HG03097 (cell line): Measurements from ENCODE around the gene VPS35L.
A peak's percentile ranks its signal among the peaks of the same experiment; 100 is the strongest.
"Not testable (repeated sequence)": the region's sequence is repeated elsewhere in the genome, so short reads cannot be mapped to it uniquely, and the experiment has no call there.

Experiments used
- ATAC-seq: cut with Tn5 transposase; IDR thresholded peaks from one replicate; pipeline ENCODE4 v1.9.1; 2021; ENCODE audit not compliant: unreplicated experiment, low FRiP score

Gene VPS35L

DNA sequence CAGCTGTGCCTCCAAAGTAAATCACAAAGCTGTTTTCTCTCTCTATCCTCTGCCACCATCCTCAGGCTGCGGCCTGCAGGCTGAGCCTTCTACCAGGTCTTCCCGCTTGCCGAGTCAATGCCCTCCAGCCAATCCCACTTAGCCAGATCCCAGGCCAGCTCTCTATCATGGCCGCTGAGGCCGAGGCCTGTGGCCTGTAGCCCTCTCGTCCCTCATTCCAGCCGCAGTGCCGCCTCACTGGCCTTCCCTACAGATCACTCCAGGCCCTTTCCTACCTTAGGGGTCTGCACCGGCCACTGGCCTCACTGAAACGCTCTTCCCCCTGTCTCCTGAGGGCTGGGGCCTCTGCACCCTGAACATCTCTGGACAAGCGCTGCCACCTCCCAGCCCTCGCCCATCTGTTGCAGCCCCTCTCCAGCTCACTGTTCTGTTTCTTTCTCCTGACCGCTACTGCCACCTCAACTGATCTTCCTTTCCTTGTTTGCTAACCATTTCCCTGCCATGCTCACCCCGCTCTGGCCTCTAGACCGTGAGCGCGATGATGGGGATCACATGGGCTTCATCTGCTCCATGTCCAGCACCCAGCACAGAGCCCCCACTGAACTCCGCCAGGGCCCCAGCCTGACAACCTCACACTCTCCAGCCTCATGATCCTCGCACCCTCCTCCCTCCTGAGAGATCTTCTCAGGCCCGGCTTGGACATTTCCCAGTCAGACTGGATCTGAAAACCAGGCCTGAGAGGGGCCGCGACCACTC lies 154.1 kb downstream of the VPS35L start:
- no peak for ATAC-seq

DNA sequence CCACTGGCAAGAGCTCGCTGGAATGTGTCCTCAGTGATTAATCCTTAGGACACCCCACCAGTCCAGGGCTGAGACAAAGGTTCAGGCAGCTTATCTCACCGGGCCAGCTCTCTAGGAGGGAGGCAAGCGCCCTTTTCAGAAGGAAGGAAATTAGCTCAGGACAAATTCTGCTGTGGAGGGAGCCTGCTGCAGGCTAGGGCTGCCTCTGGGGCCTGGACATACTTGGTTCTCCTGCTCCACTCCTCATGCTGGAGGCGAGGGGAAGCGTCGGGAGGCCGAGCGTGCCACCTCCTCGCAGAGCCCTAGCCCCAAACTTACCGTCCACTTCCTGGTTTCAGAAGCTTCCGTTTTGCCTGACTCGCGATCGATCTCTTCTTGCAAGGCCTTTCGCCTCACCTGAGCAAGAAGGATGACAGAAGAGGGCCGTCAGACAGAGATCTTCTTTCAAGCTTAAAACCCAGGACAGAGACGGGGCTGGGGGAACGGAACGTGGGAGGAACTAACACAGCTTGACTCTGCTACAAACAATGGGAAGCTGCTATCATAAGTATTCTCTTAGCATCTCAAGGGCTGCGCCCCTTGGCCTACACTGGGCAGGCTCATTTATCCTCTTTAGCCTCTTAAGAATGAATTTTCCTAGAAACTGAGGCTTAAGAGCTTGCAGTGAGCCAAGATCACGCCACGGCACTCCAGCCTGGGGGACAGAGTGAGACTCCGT lies 154.8 kb downstream of the VPS35L start:
- no peak for ATAC-seq

GRCh38 chr16:19710991-19711545 lies 155.6 kb downstream of the VPS35L start:
- no peak for ATAC-seq

DNA sequence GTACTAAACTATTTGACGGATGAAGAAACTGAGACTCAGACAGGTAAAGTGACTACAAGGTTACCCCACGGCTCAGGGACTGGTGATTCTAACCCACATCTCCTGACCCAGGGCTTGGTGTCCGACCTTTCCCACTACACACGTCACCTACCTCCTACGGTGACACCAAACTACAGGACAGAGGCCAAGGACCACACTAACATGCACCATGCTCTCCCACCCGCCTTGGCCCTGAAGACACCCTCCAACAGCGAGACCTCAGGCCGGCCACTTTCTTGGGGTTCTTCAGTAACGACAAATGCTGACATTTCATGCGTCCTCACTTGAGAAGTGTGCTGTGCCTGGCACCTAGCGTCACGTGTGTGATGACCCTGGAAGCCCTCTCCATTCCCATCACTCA lies 156.1 kb downstream of the VPS35L start:
- ATAC-seq, result no peak

GRCh38 chr16:19712418-19713058 lies 157.0 kb downstream of the VPS35L start:
- no peak for ATAC-seq

DNA sequence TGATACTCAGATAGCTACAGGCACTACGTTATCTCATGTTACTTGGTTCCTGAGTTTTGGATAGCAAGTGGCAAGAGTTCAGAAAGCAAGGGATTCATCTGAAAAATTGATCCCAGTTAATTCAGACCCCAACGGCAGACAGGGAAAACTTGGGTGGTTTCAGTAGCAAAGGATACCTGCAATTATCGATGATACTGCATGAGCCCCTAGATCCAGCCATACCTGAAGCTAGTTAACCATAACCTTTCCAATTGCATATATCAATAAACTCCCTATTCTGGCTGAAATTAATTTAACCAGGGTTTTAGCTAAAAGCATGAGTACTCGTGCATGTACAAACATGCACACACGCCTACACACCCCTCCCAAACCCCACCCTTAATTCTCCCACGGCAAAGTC lies 158.2 kb downstream of the VPS35L start:
- ATAC-seq, result no peak

DNA sequence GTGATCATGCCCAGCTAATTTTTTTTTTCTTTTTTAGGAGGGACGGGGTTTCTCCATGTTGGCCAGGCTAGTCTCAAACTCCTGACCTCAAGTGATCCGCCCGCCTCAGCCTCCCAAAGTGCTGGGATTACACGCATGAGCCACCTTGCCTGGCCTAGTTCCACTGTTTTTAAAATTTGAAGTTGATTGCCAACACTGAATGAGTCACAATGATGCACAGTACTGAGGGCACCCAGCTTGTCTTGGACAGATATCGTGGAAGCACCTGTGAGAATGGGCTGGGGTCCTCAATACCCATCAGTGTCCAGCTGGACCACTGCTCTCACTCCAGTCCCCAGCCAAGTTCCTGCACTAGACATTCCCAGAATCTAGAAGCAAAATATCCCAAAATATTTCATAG lies 160.1 kb downstream of the VPS35L start:
- ATAC-seq, result no peak

DNA sequence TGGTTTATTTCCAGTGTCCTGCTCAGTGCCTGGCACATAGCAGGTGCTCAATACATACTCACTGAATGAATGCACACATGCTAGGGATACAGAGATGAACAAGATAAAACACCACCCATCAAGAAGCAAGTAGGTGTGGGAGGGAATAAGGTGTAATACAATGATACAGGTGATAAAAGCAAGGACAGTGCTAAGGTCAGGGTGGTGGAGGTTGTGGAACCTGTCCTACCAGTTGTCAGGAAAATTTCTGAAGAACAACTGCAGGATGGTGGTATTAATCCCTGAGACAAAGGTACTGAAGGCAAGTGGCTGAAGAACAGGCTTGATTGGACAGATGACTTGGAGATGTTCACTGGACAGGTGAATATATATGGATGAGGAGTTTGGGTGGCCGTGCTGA lies 160.7 kb downstream of the VPS35L start:
- ATAC-seq, result no peak

- ATAC-seq, result not testable (repeated sequence)
Measured at GRCh38 chr16:19716728-19717127, 161.2 kb downstream of the VPS35L start.

- no peak for ATAC-seq
Measured at GRCh38 chr16:19717314-19717713, 161.8 kb downstream of the VPS35L start.

DNA sequence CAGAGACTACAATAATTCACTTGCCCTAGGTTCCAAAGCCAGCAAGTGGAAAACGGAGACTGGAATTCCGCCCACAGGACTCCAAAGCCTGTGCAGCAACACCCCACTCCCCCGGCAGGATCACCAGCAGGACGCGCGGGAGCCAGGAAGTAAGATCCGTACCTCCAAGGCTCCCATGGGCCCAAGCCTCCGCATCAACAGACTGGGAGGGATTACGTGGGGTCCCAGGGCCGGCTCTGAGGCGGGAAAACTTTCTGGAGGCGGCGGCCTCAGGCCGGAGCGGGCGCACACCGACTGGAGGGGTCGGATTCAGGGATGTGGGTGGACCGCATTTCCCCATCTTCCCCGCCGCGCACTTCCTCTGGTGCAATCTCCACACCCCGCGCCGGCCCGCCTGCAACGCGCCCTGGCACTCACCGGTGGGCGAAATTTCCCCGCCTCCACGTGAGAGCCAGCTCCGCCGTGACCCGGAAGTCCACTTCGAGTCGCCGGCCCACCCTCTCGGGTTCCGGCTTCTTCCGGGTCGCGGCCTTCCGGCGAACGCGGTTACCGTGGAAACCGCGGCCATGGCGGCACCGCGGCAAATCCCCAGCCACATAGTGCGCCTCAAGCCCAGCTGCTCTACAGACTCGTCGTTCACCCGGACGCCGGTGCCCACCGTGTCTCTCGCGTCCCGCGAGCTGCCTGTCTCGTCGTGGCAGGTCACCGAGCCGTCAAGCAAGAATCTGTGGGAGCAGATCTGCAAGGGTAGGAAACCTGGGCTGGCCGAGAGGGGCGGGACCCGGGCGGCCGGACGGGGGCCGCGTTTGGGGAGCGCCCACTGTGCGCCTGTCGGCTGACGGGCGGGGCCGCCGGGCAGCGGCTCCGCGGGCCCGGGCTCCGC lies 162.5 kb downstream of the VPS35L start, which contains the start of the genes IQCK and KNOP1:
Gene IQCK (plus strand): TSS at position 531 of the 883 bp plus-strand sequence. CDS start 36 bp downstream, at position 567.
Gene KNOP1 (minus strand): TSS at position 487 of the 883 bp plus-strand sequence. CDS start 3,192 bp downstream, outside the sequence.
- ATAC-seq, result peak; percentile 87

GRCh38 chr16:19718624-19718965 lies 163.1 kb downstream of the VPS35L start:
- no peak for ATAC-seq

GRCh38 chr16:19722269-19722952 lies 166.9 kb downstream of the VPS35L start:
- ATAC-seq, result no peak

GRCh38 chr16:19722981-19723380 lies 167.5 kb downstream of the VPS35L start:
- no peak for ATAC-seq

GRCh38 chr16:19728636-19728965 lies 173.1 kb downstream of the VPS35L start:
- ATAC-seq, result no peak

DNA sequence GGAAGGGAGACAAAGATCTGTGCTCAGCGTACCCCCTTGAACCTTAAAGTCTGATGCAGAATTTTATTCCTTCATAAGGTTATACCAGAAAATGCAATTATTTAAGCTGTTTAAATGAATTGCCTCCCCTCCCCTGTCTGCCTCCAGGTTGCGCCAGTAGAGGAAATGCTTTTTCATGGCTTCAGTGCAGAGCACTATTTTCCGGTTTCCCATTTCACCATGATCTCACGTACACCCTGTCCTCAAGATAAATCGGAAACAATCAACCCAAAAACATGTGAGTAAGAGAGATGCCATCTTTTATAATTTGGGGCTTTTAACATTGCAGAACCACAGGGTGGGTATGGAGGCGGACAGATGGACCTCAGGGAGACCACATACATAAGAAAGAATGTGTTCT lies 178.0 kb downstream of the VPS35L start:
- no peak for ATAC-seq

- no peak for ATAC-seq
Measured at GRCh38 chr16:19735074-19735867, 179.8 kb downstream of the VPS35L start.

DNA sequence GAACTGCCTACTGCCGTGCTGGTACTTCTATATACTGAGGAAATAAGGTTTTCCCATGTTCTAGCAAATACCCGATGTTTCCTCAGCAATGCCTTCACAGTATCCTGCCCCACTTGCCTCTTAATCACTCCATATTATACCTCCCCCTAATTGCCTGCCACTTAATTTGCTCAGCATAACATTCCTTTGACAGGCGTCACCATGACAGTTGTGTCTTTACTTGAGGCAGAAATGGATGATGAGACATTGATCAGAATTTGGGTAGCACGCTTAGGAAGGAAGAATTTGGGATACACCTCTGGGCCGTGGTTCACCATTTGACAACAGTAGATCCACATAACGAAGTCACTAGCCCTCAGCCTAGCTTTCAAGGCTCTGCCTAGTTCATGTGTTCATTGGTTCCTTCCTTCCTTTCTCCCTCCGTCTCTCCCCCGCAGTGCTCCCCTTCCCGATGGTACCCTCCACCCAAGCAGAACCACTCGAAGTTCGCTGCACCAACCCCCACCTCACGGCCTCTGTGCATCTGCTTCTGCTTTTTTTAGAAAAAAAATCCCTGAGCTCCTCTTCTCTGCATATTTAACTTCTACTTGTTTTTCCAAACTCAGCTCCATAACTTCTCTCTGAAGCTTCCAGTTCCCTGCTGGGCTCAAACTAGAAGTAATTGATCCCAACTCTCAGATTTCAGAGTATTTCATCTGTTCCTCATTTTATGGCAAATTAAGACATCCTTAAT lies 182.0 kb downstream of the VPS35L start:
- ATAC-seq, result no peak
